Hypothalamus (tissue), 51 donors: Measurements from ENCODE around the gene NPEPPS.

ENCODE experiments used
- DNase-seq, 51 donors: peaks; one replicate each; lab custom pipeline; 2025; lab: John Stamatoyannopoulos, UW

NPEPPS gene

GRCh38 chr17:47628014-47628566 is 97.2 kb downstream of the NPEPPS start:
- DNase-seq, result no peak

- DNase-seq, result no peak
Measured at GRCh38 chr17:47629826-47630225, 98.9 kb downstream of the NPEPPS start.

GRCh38 chr17:47630614-47631013 is 99.7 kb downstream of the NPEPPS start:
- no peak for DNase-seq

- DNase-seq, result no peak
Measured at GRCh38 chr17:47632991-47633390, 102.1 kb downstream of the NPEPPS start.

- DNase-seq, result no peak
Measured at GRCh38 chr17:47633996-47634395, 103.1 kb downstream of the NPEPPS start.

GRCh38 chr17:47634870-47635269 is 104.0 kb downstream of the NPEPPS start:
- DNase-seq, result no peak

- no peak for DNase-seq
Measured at GRCh38 chr17:47635734-47636133, 104.8 kb downstream of the NPEPPS start.

GRCh38 chr17:47636273-47637030 is 105.5 kb downstream of the NPEPPS start:
- no peak for DNase-seq

- no peak for DNase-seq
Measured at GRCh38 chr17:47638903-47639302, 108.0 kb downstream of the NPEPPS start.

- no peak for DNase-seq
Measured at GRCh38 chr17:47640076-47640475, 109.2 kb downstream of the NPEPPS start.

GRCh38 chr17:47641202-47641601 is 110.3 kb downstream of the NPEPPS start:
- DNase-seq, result no peak

- no peak for DNase-seq
Measured at GRCh38 chr17:47643116-47643515, 112.2 kb downstream of the NPEPPS start.

GRCh38 chr17:47644324-47644723 is 113.4 kb downstream of the NPEPPS start:
- no peak for DNase-seq

GRCh38 chr17:47649153-47649971 is 118.5 kb downstream of the NPEPPS start, which contains the start of gene KPNB1:
Gene KPNB1, plus strand, starts transcription at chr17:47649919. Its CDS starts 326 bp downstream, at chr17:47650245.
- DNase-seq, result peak; percentile 80 to 100 (median 99)

GRCh38 chr17:47649972-47650524 is 119.1 kb downstream of the NPEPPS start:
- DNase-seq, result peak in 10 of 51 donors; percentile 45 to 91 (median 70)

GRCh38 chr17:47650525-47651522 is 119.9 kb downstream of the NPEPPS start:
- DNase-seq, result peak in 49 of 51 donors; percentile 61 to 96 (median 90)

- no peak for DNase-seq
Measured at GRCh38 chr17:47651704-47652103, 120.8 kb downstream of the NPEPPS start.

- no peak for DNase-seq
Measured at GRCh38 chr17:47652570-47652969, 121.7 kb downstream of the NPEPPS start.

GRCh38 chr17:47653442-47653841 is 122.5 kb downstream of the NPEPPS start:
- no peak for DNase-seq

GRCh38 chr17:47654991-47655390 is 124.1 kb downstream of the NPEPPS start:
- peak in 4 of 51 donors; percentile 2 to 13 (median 6) for DNase-seq
